K562 treated with DMSO at 1 percent for 48 hours (cell line): ENCODE results near the gene RPEL1. TPM values are rescaled to one million over a fixed set of nuclear protein-coding genes. Genes with fewer than 3 reads are reported as not detected.

ENCODE experiments used
- total RNA-seq: library from RNA; unstranded; fragments of 300-600 nt; gene quantifications from 2 replicates; pipeline ENCODE4 v1.2.3, GENCODE V29; 2022; ENCODE audit warnings: low replicate concordance; ENCODE audit errors: extremely low read depth

RPEL1 gene
- not detected in 2 replicates for total RNA-seq

DNA sequence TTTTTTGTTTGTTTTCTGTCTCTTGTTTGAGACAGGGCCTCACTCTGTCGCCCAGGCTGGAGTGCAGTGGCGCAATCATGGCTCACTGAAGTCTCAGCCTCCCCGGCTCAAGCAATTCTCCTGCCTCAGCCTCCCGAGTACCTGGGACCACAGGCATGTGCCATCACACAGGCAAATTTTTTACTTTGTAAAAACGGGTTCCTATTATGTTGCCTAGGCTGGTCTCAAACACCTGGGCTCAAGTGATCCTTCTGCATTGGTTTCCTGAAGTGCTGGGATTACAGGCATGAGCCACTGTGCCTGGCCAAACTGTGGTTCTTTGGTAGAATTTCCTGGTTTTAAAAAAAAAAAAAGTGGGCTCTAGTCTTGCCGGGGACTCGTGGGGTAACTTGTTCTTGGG is at the start of gene RPEL1:
Gene RPEL1 (plus strand): TSS at position 301 of the 400 bp plus-strand sequence. CDS start 110 bp downstream, outside the sequence.

DNA sequence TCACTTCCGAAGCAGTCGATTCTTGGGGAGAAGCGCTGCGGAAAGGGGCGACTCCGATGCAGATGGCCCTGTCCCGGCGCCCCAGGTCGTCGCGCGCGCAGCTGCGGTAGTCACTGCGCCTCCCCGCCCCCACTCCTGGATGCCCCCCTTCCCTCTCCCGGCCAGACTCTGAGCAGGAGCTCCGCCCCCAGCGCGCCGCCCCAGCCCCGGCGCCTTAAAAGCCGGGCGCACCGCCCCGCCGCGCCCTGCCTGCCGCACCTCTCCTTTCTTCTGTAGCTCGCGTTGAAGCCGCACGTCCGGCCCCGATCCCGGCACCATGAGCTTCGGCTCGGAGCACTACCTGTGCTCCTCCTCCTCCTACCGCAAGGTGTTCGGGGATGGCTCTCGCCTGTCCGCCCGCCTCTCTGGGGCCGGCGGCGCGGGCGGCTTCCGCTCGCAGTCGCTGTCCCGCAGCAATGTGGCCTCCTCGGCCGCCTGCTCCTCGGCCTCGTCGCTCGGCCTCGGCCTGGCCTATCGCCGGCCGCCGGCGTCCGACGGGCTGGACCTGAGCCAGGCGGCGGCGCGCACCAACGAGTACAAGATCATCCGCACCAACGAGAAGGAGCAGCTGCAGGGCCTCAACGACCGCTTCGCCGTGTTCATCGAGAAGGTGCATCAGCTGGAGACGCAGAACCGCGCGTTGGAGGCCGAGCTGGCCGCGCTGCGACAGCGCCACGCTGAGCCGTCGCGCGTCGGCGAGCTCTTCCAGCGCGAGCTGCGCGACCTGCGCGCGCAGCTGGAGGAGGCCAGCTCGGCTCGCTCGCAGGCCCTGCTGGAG is 31.4 kb downstream of the RPEL1 start, which contains the start of gene INA:
Gene INA (plus strand): TSS at position 243 of the 817 bp plus-strand sequence. CDS start 74 bp downstream, at position 317.

Other genes with a start within 250 kb of the RPEL1 start
- gene NT5C2, start 52.6 kb upstream of the RPEL1 start, total RNA-seq, result not detected in 2 replicates
- not detected in 2 replicates for gene INA, start 31.3 kb downstream of the RPEL1 start, total RNA-seq
- gene PCGF6, start 105.3 kb downstream of the RPEL1 start, total RNA-seq, result not detected in 2 replicates
- not detected in 2 replicates for gene TAF5, start 122.1 kb downstream of the RPEL1 start, total RNA-seq
- gene ATP5MK, start 150.6 kb downstream of the RPEL1 start, total RNA-seq, result not detected in 2 replicates
- gene PDCD11, start 150.7 kb downstream of the RPEL1 start, total RNA-seq, result not detected in 2 replicates
- not detected in 2 replicates for gene CALHM2, start 206.5 kb downstream of the RPEL1 start, total RNA-seq
- gene CALHM1, start 213.0 kb downstream of the RPEL1 start, total RNA-seq, result not detected in 2 replicates
- not detected in 2 replicates for gene CALHM3, start 233.4 kb downstream of the RPEL1 start, total RNA-seq
- gene NEURL1, start 247.8 kb downstream of the RPEL1 start, total RNA-seq, result not detected in 2 replicates